GM13976 (cell line): ENCODE results near the gene SPAG7.
"Not testable (repeated sequence)": the region's sequence is repeated elsewhere in the genome, so short reads cannot be mapped to it uniquely, and the experiment has no call there.

Experiments
- DNase-seq: peaks from one replicate; pipeline ENCODE4 v3.0.0; 2012; ENCODE audit warnings: low spot score
- CTCF ChIP-seq: IDR thresholded peaks from 2 replicates; pipeline ENCODE4 v1.5.1; 2012; ENCODE audit warnings: borderline replicate concordance, mild to moderate bottlenecking; ENCODE audit not compliant: insufficient read depth; ENCODE audit errors: extremely low read depth, missing control alignments, control extremely low read depth
- in situ Hi-C: fragments of 300-500 bp; cut with MboI; formaldehyde crosslinking; loops from one replicate; pipeline ENCODE4 v1.12.0; 2022; ENCODE audit warnings: low sequenced_read_pairs, mixed read lengths, inconsistent platforms; ENCODE audit not compliant: unreplicated experiment

Gene SPAG7

GRCh38 chr17:4928881-4929280, 38.7 kb downstream of the SPAG7 start:
- no peak for DNase-seq
- TF ChIP-seq CTCF = no peak
- in situ Hi-C loops = no loop called here

DNA sequence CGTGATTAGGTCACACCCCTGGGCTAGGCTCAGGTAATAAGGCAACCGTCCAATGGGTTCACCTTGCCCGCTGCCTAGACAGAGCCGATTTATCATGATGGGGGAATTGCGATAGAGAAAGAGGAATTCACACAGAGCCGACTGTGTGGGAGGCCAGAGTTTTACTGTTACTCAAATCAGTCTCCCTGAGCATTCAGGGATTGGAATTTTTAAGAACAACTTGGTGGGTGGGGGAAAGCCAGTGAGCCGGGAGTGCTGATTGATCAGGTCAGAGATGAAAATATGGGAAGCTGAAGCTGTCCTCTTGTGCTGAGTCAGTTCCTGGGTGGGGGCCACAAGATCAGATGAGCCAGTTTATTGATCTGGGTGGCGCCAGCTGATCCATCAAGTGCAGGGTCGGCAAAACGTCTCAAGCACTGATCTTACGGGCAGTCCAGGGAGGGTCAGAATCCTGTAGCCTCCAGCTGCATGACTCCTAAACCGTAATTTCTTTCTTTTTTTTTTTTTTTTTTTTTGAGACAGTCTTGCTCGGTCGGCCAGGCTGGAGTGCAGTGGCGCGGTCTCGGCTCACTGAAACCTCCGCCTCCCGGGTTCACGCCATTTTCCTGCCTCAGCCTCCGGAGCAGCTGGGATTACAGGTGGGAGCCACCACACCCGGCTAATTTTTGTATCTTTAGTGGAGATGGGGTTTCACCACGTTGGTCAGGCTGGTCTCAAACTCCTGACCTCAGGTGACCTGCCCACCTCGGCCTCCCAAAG, 40.9 kb downstream of the SPAG7 start:
- DNase-seq, in situ Hi-C loops: not testable (repeated sequence)

GRCh38 chr17:4921320-4921719, 46.3 kb downstream of the SPAG7 start:
- in situ Hi-C loops = no loop called here
- DNase-seq = no peak

DNA sequence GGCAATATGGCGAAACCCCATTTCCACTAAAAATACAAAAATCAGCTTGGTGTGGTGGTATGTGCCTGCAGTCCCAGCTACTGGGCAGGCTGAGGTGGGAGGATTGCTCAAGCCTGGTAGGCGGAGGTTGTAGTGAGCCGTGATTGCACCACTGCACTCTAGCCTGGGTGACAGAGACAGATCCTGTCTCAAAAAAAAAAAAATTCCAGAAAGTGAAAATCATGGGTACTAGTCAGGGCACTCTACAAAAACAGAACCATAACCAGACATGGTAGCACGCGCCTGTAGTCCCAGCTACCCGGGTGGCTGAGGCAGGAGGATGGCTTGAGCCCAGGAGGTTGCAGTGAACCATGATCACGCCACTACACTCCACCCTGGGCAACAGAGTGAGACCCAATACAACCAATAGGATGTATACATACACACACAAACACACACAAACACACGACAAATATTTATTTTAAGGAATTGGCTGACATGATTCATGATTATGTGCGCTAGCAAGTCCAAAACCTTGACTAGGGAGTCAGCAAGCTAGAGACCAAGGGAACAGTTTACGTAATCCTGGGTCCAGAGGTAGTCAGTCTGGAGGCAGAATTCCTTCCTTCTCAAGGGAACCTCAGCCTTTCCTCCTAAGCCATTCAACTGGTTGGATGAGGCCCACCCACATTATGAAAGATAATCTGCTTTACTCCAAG, 47.1 kb downstream of the SPAG7 start:
- TF ChIP-seq CTCF = no peak
- DNase-seq = no peak

More at GRCh38 chr17:4921320-4921719, 46.3 kb downstream of the SPAG7 start:
- TF ChIP-seq CTCF = no peak

GRCh38 chr17:4919511-4920047, 48.0 kb downstream of the SPAG7 start:
- no peak for DNase-seq
- in situ Hi-C loops = no loop called here
- TF ChIP-seq CTCF = no peak

More for the DNA sequence above, 47.1 kb downstream of the SPAG7 start:
- in situ Hi-C loops = no loop called here

- in situ Hi-C loops, DNase-seq: not testable (repeated sequence)
Measured at GRCh38 chr17:4914551-4914950, 53.1 kb downstream of the SPAG7 start.

DNA sequence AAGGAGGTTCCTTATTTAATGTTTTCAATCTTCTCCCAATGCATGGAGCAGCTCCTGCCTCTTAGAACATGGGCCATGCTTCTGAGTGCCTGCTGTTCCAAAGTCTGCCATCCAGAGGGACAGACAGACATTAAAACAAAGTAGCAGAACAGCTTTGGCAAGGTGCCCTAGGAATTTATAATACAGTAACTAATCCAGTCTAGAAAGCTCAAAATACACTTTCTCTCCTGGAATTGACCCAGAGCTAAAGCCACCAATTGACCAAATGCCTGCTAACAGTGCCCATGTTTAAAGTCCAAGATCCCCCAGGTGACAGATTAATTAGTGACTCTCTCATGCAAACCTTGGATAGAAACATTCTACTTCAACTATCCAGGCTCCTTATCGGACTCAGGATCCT, 53.6 kb downstream of the SPAG7 start:
- no peak for DNase-seq
- in situ Hi-C loops = no loop called here
- TF ChIP-seq CTCF = no peak
